H9 (cell line): ENCODE measurements around the gene CCR2. TPM values are rescaled to one million over a fixed set of nuclear protein-coding genes. Genes with fewer than 3 reads are reported as not detected.

Experiments
- DNase-seq: peaks from one replicate; pipeline ENCODE4 v3.0.0-alpha.2; 2017
- H2AFZ ChIP-seq: one replicate; pipeline ENCODE4 v1.6.1; 2013; ENCODE audit warnings: mild to moderate bottlenecking, low read length, control low read depth, moderate library complexity
- H2AK5ac ChIP-seq: 2 replicates; pipeline ENCODE4 v1.6.1; 2013; ENCODE audit warnings: low read length, control low read depth, mixed read lengths; ENCODE audit not compliant: insufficient read length
- H2BK120ac ChIP-seq: one replicate; pipeline ENCODE4 v1.6.1; 2013; ENCODE audit warnings: low read depth, mild to moderate bottlenecking, low read length, control low read depth, inconsistent platforms; ENCODE audit not compliant: poor library complexity, severe bottlenecking
- H2BK12ac ChIP-seq: 2 replicates; pipeline ENCODE4 v1.6.1; 2013; ENCODE audit warnings: low read length, control low read depth, mixed read lengths, low read depth; ENCODE audit not compliant: insufficient read length
- H2BK15ac ChIP-seq: 2 replicates; pipeline ENCODE4 v1.6.1; 2013; ENCODE audit warnings: low read depth, low read length, control low read depth
- H2BK20ac ChIP-seq: one replicate; pipeline ENCODE4 v1.6.1; 2013; ENCODE audit warnings: low read depth, mild to moderate bottlenecking, low read length, control low read depth, inconsistent platforms; ENCODE audit not compliant: poor library complexity, severe bottlenecking
- H2BK5ac ChIP-seq: 2 replicates; pipeline ENCODE4 v1.6.1; 2013; ENCODE audit warnings: low read length, control low read depth, mixed read lengths; ENCODE audit not compliant: insufficient read length
- H3K14ac ChIP-seq: 2 replicates; pipeline ENCODE4 v1.6.1; 2013; ENCODE audit warnings: low read length, control low read depth; ENCODE audit not compliant: insufficient read depth
- H3K18ac ChIP-seq: 2 replicates; pipeline ENCODE4 v1.6.1; 2013; ENCODE audit warnings: low read depth, mild to moderate bottlenecking, mixed read lengths, low read length, control low read depth; ENCODE audit not compliant: insufficient read length
- H3K23ac ChIP-seq: 2 replicates; pipeline ENCODE4 v1.6.1; 2013; ENCODE audit warnings: low read length, control low read depth, mixed read lengths, low read depth; ENCODE audit not compliant: insufficient read length
- H3K23me2 ChIP-seq: 2 replicates; pipeline ENCODE4 v1.6.1; 2013; ENCODE audit warnings: low read depth, mild to moderate bottlenecking, mixed read lengths, low read length, control low read depth; ENCODE audit not compliant: insufficient read length, poor library complexity, severe bottlenecking
- H3K27ac ChIP-seq: 2 replicates; pipeline ENCODE4 v1.5.1; 2013; ENCODE audit warnings: low read length, control low read depth, mixed read lengths, low read depth; ENCODE audit not compliant: insufficient read length
- H3K27me3 ChIP-seq: 2 replicates; pipeline ENCODE4 v1.6.1; 2013; ENCODE audit warnings: low read length, control low read depth, inconsistent platforms; ENCODE audit not compliant: insufficient read depth
- H3K4ac ChIP-seq: 2 replicates; pipeline ENCODE4 v1.6.1; 2013; ENCODE audit warnings: low read depth, mild to moderate bottlenecking, control low read depth, inconsistent platforms, low read length, moderate library complexity
- H3K4me1 ChIP-seq: 2 replicates; pipeline ENCODE4 v1.6.1; 2013; ENCODE audit warnings: low read length, control low read depth, inconsistent platforms; ENCODE audit not compliant: insufficient read depth
- H3K4me2 ChIP-seq: 2 replicates; pipeline ENCODE4 v1.6.1; 2013; ENCODE audit warnings: low read length, control low read depth, mixed read lengths; ENCODE audit not compliant: insufficient read length, insufficient read depth
- H3K56ac ChIP-seq: 2 replicates; pipeline ENCODE4 v1.6.1; 2013; ENCODE audit warnings: low read depth, mild to moderate bottlenecking, mixed read lengths, low read length, control low read depth; ENCODE audit not compliant: insufficient read length
- H3K79me1 ChIP-seq: 2 replicates; pipeline ENCODE4 v1.6.1; 2013; ENCODE audit warnings: low read depth, mild to moderate bottlenecking, moderate library complexity, low read length, control low read depth, inconsistent platforms; ENCODE audit not compliant: insufficient read depth, poor library complexity, severe bottlenecking
- H3K79me2 ChIP-seq: 2 replicates; pipeline ENCODE4 v1.6.1; 2013; ENCODE audit warnings: low read length, control low read depth, inconsistent platforms; ENCODE audit not compliant: insufficient read depth
- H3K9ac ChIP-seq: 2 replicates; pipeline ENCODE4 v1.6.1; 2013; ENCODE audit warnings: low read length, control low read depth, mixed read lengths; ENCODE audit not compliant: insufficient read length; ENCODE audit errors: extremely low read depth
- H3K9me3 ChIP-seq: one replicate; pipeline ENCODE4 v1.6.1; 2013; ENCODE audit warnings: low read depth, low read length, inconsistent platforms; ENCODE audit not compliant: control insufficient read depth
- H3T11ph ChIP-seq: one replicate; pipeline ENCODE4 v1.6.1; 2013; ENCODE audit warnings: mild to moderate bottlenecking, low read length, control low read depth, inconsistent platforms
- H4K20me1 ChIP-seq: one replicate; pipeline ENCODE4 v1.6.1; 2013; ENCODE audit not compliant: control insufficient read depth, insufficient read length, insufficient read depth
- H4K5ac ChIP-seq: 2 replicates; pipeline ENCODE4 v1.6.1; 2013; ENCODE audit warnings: low read depth, mild to moderate bottlenecking, mixed read lengths, low read length, control low read depth; ENCODE audit not compliant: insufficient read length
- H4K8ac ChIP-seq: replicated peaks from 2 replicates; pipeline ENCODE4 v1.6.1; 2013; ENCODE audit warnings: low read length, control low read depth, mixed read lengths, low read depth; ENCODE audit not compliant: insufficient read length
- H4K91ac ChIP-seq: 2 replicates; pipeline ENCODE4 v1.6.1; 2013; ENCODE audit warnings: low read depth, mild to moderate bottlenecking, moderate library complexity, mixed read lengths, low read length, control low read depth; ENCODE audit not compliant: insufficient read length
- H3K27ac Mint-ChIP-seq, 3 experiments: 2 replicates in 2 of 3; 3 replicates in 1 of 3; pipeline ENCODE4 v1.8.0; 2020 to 2021; ENCODE audit warnings: mixed read lengths in 3 of 3, mild to moderate bottlenecking in 1 of 3, moderate library complexity in 1 of 3
- H3K27me3 Mint-ChIP-seq: 2 replicates; pipeline ENCODE4 v1.8.0; 2021; ENCODE audit warnings: low read depth, mild to moderate bottlenecking, moderate library complexity, mixed read lengths
- H3K36me3 Mint-ChIP-seq, 3 experiments: 2 replicates in 2 of 3; 3 replicates in 1 of 3; pipeline ENCODE4 v1.8.0; 2020 to 2021; ENCODE audit warnings: low read depth in 3 of 3, mixed read lengths in 3 of 3; ENCODE audit not compliant: insufficient read depth in 1 of 3
- H3K4me1 Mint-ChIP-seq, 2 experiments: 2 replicates each; pipeline ENCODE4 v1.8.0; 2020; ENCODE audit warnings: mixed read lengths in 2 of 2
- H3K4me3 Mint-ChIP-seq, 2 experiments: 2 replicates in 1 of 2; 3 replicates in 1 of 2; pipeline ENCODE4 v1.8.0; 2020 to 2021; ENCODE audit warnings: mild to moderate bottlenecking in 2 of 2, mixed read lengths in 2 of 2, moderate library complexity in 1 of 2
- H3K9me3 Mint-ChIP-seq, 2 experiments: 2 replicates in 1 of 2; 3 replicates in 1 of 2; pipeline ENCODE4 v1.8.0; 2020; ENCODE audit warnings: mild to moderate bottlenecking in 2 of 2, mixed read lengths in 2 of 2, moderate library complexity in 1 of 2
- WGBS: extraction: QIAGEN DNeasy Blood & Tissue Kit; methylation state at CpG from one replicate; pipeline ENCODE4 v1.1.7; 2013; ENCODE audit warnings: missing lambda C conversion rate, low lambda C conversion rate, mixed read lengths; ENCODE audit not compliant: insufficient read length; ENCODE audit errors: extremely low coverage; 5-methylcytosine and 5-hydroxymethylcytosine counted together
- total RNA-seq: library from RNA; stranded (reverse); gene quantifications from 2 replicates; pipeline ENCODE4 v1.2.1, GENCODE V29; 2021
- TF ChIP-seq, protein P1 (sequence below): fragments of 200-600 bp; sonication (generic); conservative IDR thresholded peaks from 3 replicates; pipeline ENCODE4 v1.8.0; 2021; ENCODE audit warnings: antibody characterized with exemption, mild to moderate bottlenecking

Gene CCR2
- total RNA-seq, 1 experiment from 2014 or later, result not detected

DNA sequence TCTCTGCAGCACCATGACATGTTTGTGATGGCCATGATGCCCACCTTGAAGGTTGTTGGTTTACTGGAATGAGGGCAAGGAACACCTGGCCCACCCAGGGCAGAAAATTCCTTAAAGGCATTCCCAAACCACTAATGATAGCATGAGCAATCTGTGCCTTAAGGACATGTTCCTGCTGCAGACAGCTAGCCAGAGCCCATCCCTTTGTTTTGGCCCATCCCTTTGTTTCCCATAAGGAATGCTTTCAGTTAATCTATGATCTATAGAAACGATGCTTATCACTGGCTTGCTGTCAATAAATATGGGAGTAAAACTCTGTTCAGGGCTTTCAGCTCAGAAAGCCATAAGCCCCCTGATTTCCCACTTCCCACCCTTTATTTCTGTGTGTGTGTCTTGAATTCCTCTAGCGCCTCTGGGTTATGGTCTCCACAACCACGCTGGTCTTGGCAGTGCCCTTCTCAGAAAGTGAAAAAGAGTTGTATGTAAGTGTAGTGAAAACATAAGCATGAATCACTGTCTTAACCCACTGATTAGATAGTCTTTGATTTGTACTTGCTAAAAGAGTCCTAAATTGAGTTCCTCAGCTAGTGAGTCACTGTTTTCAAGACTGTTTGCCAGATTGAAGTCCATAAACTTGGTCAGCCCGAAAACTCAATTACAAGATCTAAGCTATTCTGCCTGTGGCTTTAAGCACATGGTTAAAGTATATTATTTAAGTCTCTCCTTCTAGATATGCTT lies 19.0 kb upstream of the CCR2 start:
- Histone ChIP-seq H4K5ac (no peak overlapping the region), H3K23me2 (no peaks in the 10 kb centered on the region), H3K4ac (no peak overlapping the region), H4K20me1 (no peaks in the 10 kb centered on the region), H3T11ph (no peak overlapping the region), H2AFZ (no peak overlapping the region), H3K23ac (no peak overlapping the region), H3K79me1 (no peaks in the 10 kb centered on the region), H2BK15ac (no peak overlapping the region), H3K9me3 (peaks cover 11% of the 10 kb centered on the region), H3K79me2 (no peaks in the 10 kb centered on the region), H3K27ac (no peak overlapping the region), H3K27me3 (no peaks in the 10 kb centered on the region), H3K4me1 (no peaks in the 10 kb centered on the region), H2BK120ac (no peak overlapping the region), H3K14ac (no peak overlapping the region), H3K56ac (no peak overlapping the region), H3K9ac (no peak overlapping the region), H3K18ac (no peak overlapping the region), H2BK12ac (no peak overlapping the region), H2BK20ac (no peak overlapping the region), H2AK5ac (no peak overlapping the region), H4K8ac (no peak overlapping the region), H3K4me2 (no peak overlapping the region), H2BK5ac (no peak overlapping the region), H4K91ac (no peak overlapping the region)
- Mint-ChIP-seq H3K27ac (no peak overlapping the region), H3K4me1 (no peaks in the 10 kb centered on the region), H3K4me3 (no peak overlapping the region), H3K9me3 (peaks cover 19 to 46% of the 10 kb centered on the region in 2 experiments), H3K27me3 (peaks cover 6% of the 10 kb centered on the region; the same call in 1 of the 2 replicates), H3K36me3 (peaks cover 6 to 14% (median 6%) of the 10 kb centered on the region in 3 experiments; a peak in 6 of 7 replicates)
- no peak for DNase-seq
- TF ChIP-seq, protein P1, sequence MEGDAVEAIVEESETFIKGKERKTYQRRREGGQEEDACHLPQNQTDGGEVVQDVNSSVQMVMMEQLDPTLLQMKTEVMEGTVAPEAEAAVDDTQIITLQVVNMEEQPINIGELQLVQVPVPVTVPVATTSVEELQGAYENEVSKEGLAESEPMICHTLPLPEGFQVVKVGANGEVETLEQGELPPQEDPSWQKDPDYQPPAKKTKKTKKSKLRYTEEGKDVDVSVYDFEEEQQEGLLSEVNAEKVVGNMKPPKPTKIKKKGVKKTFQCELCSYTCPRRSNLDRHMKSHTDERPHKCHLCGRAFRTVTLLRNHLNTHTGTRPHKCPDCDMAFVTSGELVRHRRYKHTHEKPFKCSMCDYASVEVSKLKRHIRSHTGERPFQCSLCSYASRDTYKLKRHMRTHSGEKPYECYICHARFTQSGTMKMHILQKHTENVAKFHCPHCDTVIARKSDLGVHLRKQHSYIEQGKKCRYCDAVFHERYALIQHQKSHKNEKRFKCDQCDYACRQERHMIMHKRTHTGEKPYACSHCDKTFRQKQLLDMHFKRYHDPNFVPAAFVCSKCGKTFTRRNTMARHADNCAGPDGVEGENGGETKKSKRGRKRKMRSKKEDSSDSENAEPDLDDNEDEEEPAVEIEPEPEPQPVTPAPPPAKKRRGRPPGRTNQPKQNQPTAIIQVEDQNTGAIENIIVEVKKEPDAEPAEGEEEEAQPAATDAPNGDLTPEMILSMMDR, result no peak
- WGBS, result no CpG with 5 or more reads among the region's 4 CpGs
